Central memory CD4-positive, alpha-beta T cell (primary cell): Measurements from ENCODE around the gene ACVR1C.
"Not testable (repeated sequence)": the region's sequence is repeated elsewhere in the genome, so short reads cannot be mapped to it uniquely, and the experiment has no call there.

ENCODE experiments used
- DNase-seq: peaks from one replicate; pipeline ENCODE4 v3.0.0; 2022

ACVR1C gene

GRCh38 chr2:157572725-157573124 is 55.9 kb downstream of the ACVR1C start:
- DNase-seq, result no peak

DNA sequence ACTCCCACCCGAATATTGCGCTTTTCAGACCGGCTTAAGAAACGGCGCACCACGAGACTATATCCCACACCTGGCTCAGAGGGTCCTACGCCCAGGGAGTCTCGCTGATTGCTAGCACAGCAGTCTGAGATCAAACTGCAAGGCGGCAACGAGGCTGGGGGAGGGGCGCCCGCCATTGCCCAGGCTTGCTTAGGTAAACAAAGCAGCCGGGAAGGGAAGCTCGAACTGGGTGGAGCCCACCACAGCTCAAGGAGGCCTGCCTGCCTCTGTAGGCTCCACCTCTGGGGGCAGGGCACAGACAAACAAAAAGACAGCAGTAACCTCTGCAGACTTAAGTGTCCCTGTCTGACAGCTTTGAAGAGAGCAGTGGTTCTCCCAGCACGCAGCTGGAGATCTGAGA is 62.0 kb downstream of the ACVR1C start:
- not testable (repeated sequence) for DNase-seq

GRCh38 chr2:157566113-157566512 is 62.6 kb downstream of the ACVR1C start:
- DNase-seq, result not testable (repeated sequence)

DNA sequence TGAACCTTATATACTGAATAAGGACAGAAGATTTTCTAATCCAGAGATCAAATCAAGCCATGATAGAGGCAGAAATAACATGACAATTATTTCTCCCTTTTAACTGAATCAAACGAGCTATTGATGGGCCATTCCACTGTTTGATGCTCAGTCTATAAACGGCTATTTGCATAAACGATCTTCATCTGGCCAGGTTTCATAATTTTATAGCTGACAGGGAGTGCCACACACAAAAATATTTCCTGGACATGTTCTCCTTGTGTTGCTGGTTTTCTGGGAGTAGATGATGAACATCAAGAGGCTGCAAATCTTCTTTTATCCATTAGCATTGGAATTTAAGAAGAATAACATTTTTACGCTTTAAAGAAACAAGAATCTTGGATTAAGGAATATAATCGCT is 63.1 kb downstream of the ACVR1C start:
- DNase-seq, result no peak

DNA sequence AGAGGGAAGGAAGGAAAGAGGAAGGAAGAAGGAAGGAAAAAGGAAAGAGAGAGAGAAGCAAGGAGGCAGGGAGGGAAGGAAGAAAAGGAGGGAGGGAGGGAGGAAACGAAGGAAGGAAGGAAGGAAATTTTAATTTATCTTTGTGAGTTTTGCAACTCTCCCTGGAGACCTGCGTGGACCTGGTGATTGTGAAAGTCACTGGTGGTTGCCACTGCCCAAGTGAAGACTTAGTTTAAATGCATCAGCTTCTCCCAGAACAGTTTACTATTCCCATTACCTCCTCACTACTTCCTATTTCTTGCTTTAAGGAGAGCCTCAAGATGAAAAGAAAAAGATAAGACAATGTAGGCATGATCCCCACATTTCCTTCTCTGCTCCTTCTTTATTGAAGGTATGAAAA is 68.8 kb downstream of the ACVR1C start:
- DNase-seq, result no peak

DNA sequence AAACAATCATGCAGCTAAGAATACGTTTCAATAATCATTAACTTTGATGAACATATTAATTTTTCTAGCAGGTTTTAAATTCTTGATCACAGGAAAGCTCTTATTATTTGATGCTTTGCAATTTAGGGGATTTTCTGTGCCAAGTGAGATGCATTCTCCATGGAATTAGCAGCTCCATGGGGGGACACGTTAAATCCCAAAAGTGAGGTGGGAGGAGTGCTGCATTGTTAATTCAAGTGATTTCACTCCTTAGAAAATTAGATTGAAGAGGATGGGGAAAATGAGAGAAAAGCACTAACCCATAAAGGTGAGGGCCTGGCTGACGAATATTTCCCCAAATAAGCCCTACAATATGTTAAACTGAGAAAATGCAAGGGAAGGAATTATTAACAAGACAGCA is 69.2 kb downstream of the ACVR1C start:
- no peak for DNase-seq

DNA sequence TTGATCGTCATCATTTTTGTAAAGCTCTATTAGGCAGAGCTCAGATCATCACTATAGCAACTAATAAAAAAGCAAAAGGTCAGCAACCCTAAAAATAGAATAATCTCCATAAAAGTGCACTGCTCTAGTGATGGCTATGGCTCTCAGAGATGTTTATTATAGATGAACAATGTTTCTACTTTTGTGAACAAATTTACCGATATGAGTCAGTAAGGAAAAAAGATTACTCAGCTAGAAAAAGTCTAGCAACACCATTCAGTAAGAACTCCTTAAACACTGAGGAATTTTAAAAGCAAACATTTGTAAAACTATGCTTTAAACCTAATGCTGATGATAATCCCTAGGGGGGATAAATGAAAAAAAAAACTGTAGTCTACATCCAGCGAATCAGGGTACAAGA is 69.6 kb downstream of the ACVR1C start:
- DNase-seq, result no peak

- DNase-seq, result no peak
Measured at GRCh38 chr2:157557770-157558169, 70.9 kb downstream of the ACVR1C start.

DNA sequence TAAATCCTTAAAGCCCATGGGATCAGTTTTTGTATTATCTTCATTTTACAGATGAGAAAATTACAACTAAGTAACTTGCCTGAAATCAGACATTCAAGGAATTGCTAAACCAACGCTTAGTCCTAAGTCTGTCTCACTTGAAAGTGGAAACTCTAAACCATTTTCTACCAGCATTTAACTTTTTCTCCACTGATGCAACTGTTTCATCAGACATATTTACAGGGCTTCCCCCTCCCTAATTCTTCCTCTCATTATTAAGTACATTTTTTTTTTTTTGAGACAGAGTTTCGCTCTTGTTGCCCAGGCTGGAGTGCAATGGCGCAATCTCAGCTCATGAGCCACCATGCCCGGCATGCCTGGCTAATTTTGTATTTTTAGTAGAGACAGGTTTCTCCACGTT is 88.6 kb downstream of the ACVR1C start:
- no peak for DNase-seq

DNA sequence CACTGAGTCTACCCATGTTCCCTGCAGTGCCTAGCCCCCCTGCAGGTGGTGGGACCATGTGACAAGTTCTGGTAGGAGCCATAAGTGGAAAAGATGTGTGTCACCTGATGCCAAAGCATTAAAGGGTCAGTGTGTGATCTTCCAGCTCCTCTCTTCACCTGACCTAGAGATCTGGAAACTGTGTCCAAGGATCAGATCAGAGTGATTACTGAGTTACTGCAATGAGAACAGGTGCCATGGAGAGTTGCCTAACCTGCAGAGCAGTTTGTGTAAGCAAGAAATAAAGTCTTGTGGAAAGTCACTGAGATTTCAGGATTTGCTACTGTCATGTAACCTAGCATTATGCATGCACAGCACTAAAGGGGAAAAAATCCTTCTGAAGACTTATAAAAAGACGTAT is 90.6 kb downstream of the ACVR1C start:
- DNase-seq, result no peak

GRCh38 chr2:157536815-157537214 is 91.8 kb downstream of the ACVR1C start:
- DNase-seq, result no peak

- DNase-seq, result no peak
Measured at GRCh38 chr2:157528963-157529751, 99.5 kb downstream of the ACVR1C start.

GRCh38 chr2:157526070-157526469 is 102.6 kb downstream of the ACVR1C start:
- DNase-seq, result no peak

GRCh38 chr2:157523270-157524247 is 105.1 kb downstream of the ACVR1C start:
- DNase-seq, result no peak

DNA sequence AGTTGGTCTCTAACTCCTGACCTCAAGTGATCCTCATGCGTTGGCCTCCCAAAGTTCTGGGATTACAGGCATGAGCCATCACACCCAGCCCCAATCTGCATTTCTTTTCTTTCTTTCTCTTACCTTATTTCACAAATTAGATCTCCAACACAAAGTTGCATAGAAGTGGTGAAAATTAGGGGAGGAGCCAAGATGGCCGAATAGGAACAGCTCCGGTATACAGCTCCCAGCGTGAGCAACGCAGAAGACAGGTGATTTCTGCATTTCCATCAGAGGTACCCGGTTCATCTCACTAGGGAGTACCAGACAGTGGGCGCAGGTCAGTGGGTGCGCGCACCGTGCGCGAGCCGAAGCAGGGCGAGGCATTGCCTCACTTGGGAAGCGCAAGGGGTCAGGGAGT is 113.7 kb downstream of the ACVR1C start:
- DNase-seq, result not testable (repeated sequence)

- DNase-seq, result no peak
Measured at GRCh38 chr2:157509744-157510143, 118.9 kb downstream of the ACVR1C start.

- no peak for DNase-seq
Measured at GRCh38 chr2:157508676-157509075, 120.0 kb downstream of the ACVR1C start.

DNA sequence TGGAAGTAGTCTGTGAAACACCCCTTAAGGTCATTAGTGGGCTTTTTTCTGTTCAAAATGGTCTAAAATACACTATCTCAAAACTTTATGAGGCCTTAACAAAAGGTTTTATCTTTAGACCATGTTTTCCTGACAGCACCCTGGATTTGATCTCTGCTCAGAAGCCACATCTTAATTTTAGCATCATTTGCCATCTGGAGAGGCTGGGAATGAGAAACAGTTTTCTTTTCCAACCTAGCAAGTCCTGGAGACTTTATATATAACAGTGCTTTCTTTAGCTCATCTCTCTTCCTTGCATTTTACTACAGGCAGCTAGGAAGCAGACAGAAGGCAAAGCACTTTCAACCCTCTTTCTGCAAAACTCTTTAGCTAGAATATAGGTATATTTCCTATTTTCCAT is 122.1 kb downstream of the ACVR1C start:
- no peak for DNase-seq

DNA sequence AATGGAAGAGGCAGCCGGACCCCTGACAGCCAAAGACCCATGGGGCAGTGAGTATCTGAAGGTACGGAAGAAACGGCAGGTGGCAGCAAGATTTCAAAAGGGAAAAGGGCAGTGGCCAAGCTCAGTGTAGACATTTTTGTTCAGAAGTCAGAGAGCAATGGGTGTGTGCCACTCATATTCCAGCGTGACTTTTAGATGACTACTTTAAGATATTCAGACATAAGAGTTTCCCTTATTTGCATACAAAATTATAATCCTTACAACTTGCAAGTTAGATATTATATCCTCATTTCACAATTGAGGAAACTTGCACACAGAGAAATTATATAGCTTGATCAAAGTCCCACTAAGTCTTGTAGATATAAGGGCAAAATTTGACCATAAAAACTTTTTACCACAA is 124.0 kb downstream of the ACVR1C start:
- DNase-seq, result no peak

- DNase-seq, result no peak
Measured at GRCh38 chr2:157501026-157501425, 127.6 kb downstream of the ACVR1C start.

GRCh38 chr2:157500334-157500733 is 128.3 kb downstream of the ACVR1C start:
- DNase-seq, result no peak

GRCh38 chr2:157498483-157498882 is 130.2 kb downstream of the ACVR1C start:
- no peak for DNase-seq

DNA sequence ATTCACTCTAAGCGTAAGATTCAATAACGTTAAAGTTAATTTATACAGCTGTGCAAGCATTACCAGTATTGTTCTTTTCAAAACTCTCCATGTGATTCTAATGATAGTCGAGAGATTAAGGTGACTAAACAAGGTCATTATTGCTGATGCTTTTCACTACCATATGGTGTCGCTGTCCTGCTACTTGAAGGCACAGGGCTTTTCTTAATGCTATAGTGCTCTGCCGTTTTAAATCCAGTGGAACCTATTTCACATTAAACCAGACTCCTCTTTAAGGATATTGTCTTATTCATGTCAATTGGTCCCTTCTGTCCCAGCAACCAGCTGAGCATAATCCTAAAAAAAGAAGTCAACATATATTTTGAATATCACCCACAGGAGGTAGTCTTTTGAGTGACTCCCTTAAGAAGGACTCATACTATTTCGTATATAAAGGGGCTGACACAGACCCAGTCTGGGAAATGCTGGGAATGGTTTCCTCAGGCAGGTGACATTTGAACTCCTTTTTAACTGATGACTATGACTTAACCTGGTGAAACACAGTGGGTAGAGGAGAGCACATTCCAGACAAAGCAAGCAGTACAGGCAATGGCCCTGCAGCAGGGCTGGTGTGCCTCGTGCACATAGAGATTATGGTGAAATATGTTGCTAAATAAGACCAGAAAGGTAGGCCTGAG is 130.9 kb downstream of the ACVR1C start:
- DNase-seq, result peak; percentile 36
